Measurements from ENCODE around the gene FOXN1. TPM values are rescaled to one million over a fixed set of nuclear protein-coding genes. Genes with fewer than 3 reads are reported as not detected.

Gene FOXN1
- total and polyA plus RNA-seq, 2 of the 4 experiments (the other 2 are of a cell fraction): not detected

DNA sequence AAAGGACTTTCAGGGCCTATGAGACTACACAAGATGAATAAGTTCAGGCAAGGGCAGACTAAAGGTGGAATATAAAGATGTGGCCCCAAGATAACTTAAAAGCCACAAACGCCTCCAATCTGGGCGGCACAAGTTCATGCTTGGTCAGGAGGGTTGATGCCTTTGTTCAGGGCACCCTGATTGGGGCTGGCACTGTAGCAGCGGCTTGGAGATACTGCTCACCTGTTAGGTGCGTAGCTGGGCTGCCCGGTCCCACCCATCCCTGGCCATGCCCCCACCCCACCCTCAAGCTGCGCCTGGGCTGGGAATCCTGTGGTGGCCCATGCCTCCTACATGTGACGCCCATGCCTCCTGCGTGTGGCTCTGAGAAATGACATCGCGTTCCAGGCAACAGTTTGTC, 45.2 kb upstream of the FOXN1 start:
- no peak overlapping the region for H2AK9ac ChIP-seq (replicated peaks; ENCODE audit: low read depth, low read length, poor library complexity)
- H3K4me3 ChIP-seq (ENCODE audit: insufficient read depth, low read depth, low read length): no peak overlapping the region
- H3K27ac ChIP-seq (ENCODE audit: insufficient read depth, low read length): no peak overlapping the region
- no peak overlapping the region for H2AFZ ChIP-seq (replicated peaks; ENCODE audit: low read length, poor library complexity)
- H2BK120ac ChIP-seq (ENCODE audit: low read depth, low read length): no peak overlapping the region
- WGBS, 2 experiments (ENCODE audit: extremely low coverage in 2 of 2, insufficient read length in 1 of 2): 100% methylated on average over 1 of the region's 10 CpGs; no CpG with 5 or more reads in 1 of the 2 experiments
- intact Hi-C loops (cut with micrococcal nuclease): no loop called here
- no TSS peak for BruUV-seq (replicated peaks)
- H3K56ac ChIP-seq (ENCODE audit: extremely low read depth, insufficient read depth, low read length): no peak overlapping the region
- no peaks in the 10 kb centered on the region for H3K36me3 ChIP-seq (ENCODE audit: control insufficient read depth, insufficient read depth, low read length)
- ChIA-PET POLR2A (ENCODE audit: unreplicated experiment) (no interaction called here), CTCF (no interaction called here)
- no peak overlapping the region for H2BK15ac ChIP-seq (ENCODE audit: low read depth, low read length)
- no peak overlapping the region for H4K91ac ChIP-seq (ENCODE audit: insufficient read depth, low read depth, low read length)
- H3K79me1 ChIP-seq (ENCODE audit: low read depth in 1 of 2, low read length in 2 of 2): no peaks in the 10 kb centered on the region
- no peak overlapping the region for H3K14ac ChIP-seq (replicated peaks; ENCODE audit: low read depth, low read length)
- H4K8ac ChIP-seq (ENCODE audit: low read depth in 2 of 2, low read length in 2 of 2): no peak overlapping the region
- ATAC-seq (ENCODE audit: low read depth) (no peak), DNase-seq (no peak)
- H3K4ac ChIP-seq (ENCODE audit: low read depth, low read length): no peak overlapping the region
- H2AK5ac ChIP-seq (ENCODE audit: low read depth, low read length): no peak overlapping the region
- in situ Hi-C loops (cut with MboI; ENCODE audit: low sequenced_read_pairs): no loop called here
- H3K23ac ChIP-seq (ENCODE audit: low read depth, low read length): no peak overlapping the region
- no peaks in the 10 kb centered on the region for H4K20me1 ChIP-seq (ENCODE audit: insufficient read depth, low read length)
- H2BK20ac ChIP-seq (ENCODE audit: low read depth, low read length): no peak overlapping the region
- H2BK5ac ChIP-seq (ENCODE audit: low read depth, low read length, poor library complexity, severe bottlenecking): no peak overlapping the region
- no peak overlapping the region for H3K18ac ChIP-seq (ENCODE audit: low read depth, low read length)
- dilution Hi-C loops (cut with HindIII; ENCODE audit: low sequenced_read_pairs, unreplicated experiment): no loop called here
- no peaks in the 10 kb centered on the region for H3K9me3 ChIP-seq (ENCODE audit: control insufficient read depth, insufficient read depth, low read length)
- no peak overlapping the region for H3K9ac ChIP-seq (ENCODE audit: low read depth, low read length)
- TF ChIP-seq FOS (IDR thresholded peaks at IDR 0.05; ENCODE audit: low read depth, low read length) (no peak), RFX5 (IDR thresholded peaks at IDR 0.05; ENCODE audit: low read depth, low read length) (no peak), MAFK (IDR thresholded peaks at IDR 0.05; ENCODE audit: low read depth, low read length) (no peak), SMC3 (IDR thresholded peaks at IDR 0.05; ENCODE audit: low read depth, low read length) (no peak), POLR2A (IDR thresholded peaks at IDR 0.05; ENCODE audit: low read depth, low read length) (no peak), RCOR1 (IDR thresholded peaks at IDR 0.05; ENCODE audit: insufficient replicate concordance, low read length) (no peak), BHLHE40 (IDR thresholded peaks at IDR 0.05; ENCODE audit: low read depth, low read length) (no peak), MAZ (IDR thresholded peaks at IDR 0.05; ENCODE audit: borderline replicate concordance, low read depth, low read length) (no peak), RAD21 (IDR thresholded peaks at IDR 0.05; ENCODE audit: low read length) (no peak), CEBPB (IDR thresholded peaks at IDR 0.05; ENCODE audit: low read depth, low read length) (no peak), MXI1 (IDR thresholded peaks at IDR 0.05; ENCODE audit: borderline replicate concordance, low read depth, low read length) (no peak), NFE2L2 (IDR thresholded peaks at IDR 0.05; ENCODE audit: low read depth, low read length) (no peak), CHD1 (IDR thresholded peaks at IDR 0.05; ENCODE audit: low read depth, low read length) (no peak)
- TF ChIP-seq, protein P1, sequence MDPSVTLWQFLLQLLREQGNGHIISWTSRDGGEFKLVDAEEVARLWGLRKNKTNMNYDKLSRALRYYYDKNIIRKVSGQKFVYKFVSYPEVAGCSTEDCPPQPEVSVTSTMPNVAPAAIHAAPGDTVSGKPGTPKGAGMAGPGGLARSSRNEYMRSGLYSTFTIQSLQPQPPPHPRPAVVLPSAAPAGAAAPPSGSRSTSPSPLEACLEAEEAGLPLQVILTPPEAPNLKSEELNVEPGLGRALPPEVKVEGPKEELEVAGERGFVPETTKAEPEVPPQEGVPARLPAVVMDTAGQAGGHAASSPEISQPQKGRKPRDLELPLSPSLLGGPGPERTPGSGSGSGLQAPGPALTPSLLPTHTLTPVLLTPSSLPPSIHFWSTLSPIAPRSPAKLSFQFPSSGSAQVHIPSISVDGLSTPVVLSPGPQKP (IDR thresholded peaks at IDR 0.05; ENCODE audit: borderline replicate concordance, low read depth, low read length): no peak
- TF ChIP-seq, protein P2, sequence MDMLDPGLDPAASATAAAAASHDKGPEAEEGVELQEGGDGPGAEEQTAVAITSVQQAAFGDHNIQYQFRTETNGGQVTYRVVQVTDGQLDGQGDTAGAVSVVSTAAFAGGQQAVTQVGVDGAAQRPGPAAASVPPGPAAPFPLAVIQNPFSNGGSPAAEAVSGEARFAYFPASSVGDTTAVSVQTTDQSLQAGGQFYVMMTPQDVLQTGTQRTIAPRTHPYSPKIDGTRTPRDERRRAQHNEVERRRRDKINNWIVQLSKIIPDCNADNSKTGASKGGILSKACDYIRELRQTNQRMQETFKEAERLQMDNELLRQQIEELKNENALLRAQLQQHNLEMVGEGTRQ (IDR thresholded peaks at IDR 0.05; ENCODE audit: low read depth, low read length): no peak
- TF ChIP-seq, protein P3, sequence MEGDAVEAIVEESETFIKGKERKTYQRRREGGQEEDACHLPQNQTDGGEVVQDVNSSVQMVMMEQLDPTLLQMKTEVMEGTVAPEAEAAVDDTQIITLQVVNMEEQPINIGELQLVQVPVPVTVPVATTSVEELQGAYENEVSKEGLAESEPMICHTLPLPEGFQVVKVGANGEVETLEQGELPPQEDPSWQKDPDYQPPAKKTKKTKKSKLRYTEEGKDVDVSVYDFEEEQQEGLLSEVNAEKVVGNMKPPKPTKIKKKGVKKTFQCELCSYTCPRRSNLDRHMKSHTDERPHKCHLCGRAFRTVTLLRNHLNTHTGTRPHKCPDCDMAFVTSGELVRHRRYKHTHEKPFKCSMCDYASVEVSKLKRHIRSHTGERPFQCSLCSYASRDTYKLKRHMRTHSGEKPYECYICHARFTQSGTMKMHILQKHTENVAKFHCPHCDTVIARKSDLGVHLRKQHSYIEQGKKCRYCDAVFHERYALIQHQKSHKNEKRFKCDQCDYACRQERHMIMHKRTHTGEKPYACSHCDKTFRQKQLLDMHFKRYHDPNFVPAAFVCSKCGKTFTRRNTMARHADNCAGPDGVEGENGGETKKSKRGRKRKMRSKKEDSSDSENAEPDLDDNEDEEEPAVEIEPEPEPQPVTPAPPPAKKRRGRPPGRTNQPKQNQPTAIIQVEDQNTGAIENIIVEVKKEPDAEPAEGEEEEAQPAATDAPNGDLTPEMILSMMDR (conservative IDR thresholded peaks at IDR 0.05; ENCODE audit: low read depth, low read length): no peak
- H3K27me3 ChIP-seq (ENCODE audit: control insufficient read depth, insufficient read depth, low read length): peaks cover 16% of the 10 kb centered on the region
- H3K4me2 ChIP-seq (ENCODE audit: low read depth, low read length): no peak overlapping the region
- no peak overlapping the region for H4K5ac ChIP-seq (ENCODE audit: low read depth, low read length)
- H3K4me1 ChIP-seq (ENCODE audit: control insufficient read depth, insufficient read depth, low read length): no peaks in the 10 kb centered on the region
- H3K9me1 ChIP-seq (ENCODE audit: insufficient read depth, low read length): no peaks in the 10 kb centered on the region
